GM12873 (cell line): ENCODE results near the gene CMSS1.

Experiments
- TF ChIP-seq, protein P1 (sequence below): IDR thresholded peaks from 2 replicates; pipeline ENCODE4 v1.5.1; 2012; ENCODE audit warnings: low read depth, mild to moderate bottlenecking, moderate library complexity, low read length, control low read depth; ENCODE audit not compliant: insufficient read depth; ENCODE audit errors: missing control alignments

Gene CMSS1

DNA sequence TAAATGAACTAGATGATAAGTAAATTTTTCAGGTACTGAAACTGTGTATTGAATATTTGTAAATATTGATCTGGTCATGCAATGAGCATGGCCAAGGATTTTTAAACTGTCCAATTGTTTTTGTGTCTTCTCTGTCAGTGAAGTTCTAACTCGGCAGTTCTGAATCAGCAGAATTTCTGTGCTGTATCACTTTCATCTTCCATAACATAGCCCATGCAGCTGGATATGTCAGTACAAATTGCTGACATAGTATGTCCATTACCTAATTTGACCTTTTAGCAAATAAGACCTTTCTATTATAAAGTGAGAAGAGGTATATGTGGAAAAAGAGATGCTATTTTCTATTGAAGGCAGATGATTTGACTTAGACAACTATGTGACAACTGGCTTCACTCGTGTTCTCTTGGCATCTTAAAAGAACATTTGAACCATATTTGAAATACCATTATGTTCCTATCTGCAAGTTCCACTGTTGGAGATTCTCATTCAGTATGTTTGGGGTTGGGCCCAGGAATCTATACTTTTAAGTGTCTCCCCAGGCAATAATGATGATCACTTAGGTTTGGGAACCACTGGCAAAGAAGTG is 90.4 kb downstream of the CMSS1 start:
- TF ChIP-seq, protein P1, sequence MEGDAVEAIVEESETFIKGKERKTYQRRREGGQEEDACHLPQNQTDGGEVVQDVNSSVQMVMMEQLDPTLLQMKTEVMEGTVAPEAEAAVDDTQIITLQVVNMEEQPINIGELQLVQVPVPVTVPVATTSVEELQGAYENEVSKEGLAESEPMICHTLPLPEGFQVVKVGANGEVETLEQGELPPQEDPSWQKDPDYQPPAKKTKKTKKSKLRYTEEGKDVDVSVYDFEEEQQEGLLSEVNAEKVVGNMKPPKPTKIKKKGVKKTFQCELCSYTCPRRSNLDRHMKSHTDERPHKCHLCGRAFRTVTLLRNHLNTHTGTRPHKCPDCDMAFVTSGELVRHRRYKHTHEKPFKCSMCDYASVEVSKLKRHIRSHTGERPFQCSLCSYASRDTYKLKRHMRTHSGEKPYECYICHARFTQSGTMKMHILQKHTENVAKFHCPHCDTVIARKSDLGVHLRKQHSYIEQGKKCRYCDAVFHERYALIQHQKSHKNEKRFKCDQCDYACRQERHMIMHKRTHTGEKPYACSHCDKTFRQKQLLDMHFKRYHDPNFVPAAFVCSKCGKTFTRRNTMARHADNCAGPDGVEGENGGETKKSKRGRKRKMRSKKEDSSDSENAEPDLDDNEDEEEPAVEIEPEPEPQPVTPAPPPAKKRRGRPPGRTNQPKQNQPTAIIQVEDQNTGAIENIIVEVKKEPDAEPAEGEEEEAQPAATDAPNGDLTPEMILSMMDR: no peak

DNA sequence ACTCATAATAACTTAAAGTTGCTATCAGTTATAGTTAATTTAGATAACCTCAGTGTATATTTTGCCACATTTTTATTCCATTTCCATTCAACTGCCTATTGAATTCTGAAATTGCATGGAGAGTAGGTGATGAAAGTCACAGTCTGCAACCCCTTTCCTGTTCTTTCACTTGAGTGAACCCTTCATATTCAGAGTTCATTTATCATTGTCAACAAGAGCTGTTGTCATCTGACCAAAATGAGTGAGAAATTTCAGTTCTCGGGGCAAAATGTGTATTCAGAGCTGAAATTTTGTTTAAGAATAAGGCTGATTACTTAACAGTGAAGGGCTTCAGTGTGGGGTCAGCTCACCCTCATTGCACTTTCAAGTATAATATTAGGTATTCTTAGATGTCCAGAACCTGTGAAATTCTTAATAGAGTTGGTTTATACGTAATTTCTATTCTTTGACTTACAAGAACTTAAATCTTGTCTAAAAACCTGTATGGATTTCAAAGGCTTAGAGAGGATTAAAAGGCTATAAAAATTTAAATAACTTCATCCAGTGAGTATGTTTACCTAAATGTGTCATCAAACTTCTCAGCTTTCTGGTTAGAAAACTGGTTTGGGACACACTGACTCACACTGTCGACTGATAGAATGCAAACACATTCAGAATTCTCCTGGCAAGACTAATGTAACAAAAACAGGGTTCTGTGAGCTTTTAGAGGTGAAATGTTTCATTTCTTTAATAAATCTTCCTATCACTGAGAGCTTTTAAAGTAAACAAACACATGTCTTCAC is 92.2 kb downstream of the CMSS1 start:
- TF ChIP-seq, protein P1: no peak

DNA sequence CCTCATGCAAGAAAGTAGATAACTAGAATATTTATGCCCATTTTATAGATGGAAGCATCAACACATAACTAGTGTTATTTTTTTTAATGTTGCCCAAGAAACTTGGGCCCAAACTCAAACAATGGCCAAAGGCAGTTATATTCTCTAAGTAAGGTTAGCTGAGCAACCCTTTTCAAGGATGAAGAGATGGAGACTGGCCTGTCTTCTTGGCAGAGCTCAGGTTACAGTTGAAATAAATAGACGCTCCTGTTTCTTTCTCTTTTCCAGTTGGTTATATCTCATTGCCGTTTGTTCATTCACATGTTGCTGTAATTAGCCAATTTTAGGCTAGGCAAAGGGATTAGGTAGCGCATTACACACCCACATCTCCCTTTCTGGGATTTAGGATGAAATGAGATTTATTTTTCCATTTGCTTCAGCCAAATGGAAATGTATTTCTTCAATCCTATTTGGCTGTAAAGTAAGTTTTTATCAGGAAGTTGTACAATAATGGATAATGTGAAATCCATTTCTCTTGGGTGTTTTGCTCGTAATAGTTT is 93.2 kb downstream of the CMSS1 start:
- TF ChIP-seq, protein P1: no peak

DNA sequence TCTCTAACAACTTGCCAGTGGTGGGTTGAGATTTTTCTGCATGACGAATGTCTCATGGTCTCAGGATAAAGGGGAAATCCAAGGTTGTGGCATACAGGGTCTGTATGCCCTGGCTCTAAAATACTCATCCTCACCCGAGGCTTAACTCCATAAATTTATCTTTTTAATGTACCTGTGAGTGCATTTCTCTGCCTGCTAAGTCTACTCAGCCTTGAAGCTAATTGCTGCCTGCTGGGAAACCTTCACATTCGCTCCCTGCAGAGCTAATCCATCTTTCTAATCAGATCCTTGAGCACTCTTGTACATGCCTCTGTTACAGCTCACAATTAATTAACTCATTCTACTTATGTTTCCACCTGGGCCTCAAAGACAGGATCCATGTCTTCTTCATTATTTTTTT is 93.8 kb downstream of the CMSS1 start:
- TF ChIP-seq, protein P1: no peak

DNA sequence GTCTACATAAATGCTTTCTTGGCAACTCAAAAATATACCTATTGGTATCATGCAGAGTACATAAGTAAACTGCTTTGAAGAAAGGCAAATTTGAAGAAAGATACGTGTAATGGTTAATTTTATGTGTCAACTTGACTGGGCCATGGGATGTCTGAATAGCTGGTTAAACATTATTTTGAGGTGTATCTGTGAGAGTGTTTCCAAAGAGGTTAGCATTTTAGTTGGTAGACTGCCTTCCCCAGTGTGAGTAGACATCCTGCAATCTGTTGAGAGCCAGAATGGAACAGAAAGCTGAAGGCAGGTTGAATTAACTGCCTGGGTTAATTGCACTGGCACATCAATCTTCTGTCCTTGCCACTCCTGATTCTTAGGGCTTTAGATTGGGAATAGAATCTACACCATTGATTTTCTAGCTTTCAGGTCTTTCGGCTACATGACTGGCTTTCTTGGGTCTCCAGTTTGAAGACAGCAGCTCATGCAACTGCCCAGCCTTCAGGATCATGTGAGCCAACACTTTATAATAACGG is 98.3 kb downstream of the CMSS1 start:
- TF ChIP-seq, protein P1: no peak

DNA sequence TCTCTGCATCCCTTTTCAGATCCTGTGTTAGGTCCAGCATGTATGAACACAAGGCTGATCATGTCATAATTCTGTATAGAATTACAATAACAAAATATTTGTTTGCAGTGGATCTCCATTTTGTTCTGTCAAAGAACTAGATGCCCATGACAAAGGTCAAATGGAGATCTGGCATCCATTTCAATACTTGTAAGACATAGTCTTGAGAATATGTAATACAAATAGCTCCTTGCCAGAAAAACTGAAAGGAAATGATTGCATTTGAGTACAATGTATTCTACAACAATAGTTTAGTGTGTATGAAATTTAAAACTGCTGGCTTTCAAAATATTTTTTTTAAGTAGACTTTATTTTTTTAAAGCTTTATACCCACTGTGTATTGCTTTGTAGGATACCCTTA is 101.1 kb downstream of the CMSS1 start:
- TF ChIP-seq, protein P1: no peak

DNA sequence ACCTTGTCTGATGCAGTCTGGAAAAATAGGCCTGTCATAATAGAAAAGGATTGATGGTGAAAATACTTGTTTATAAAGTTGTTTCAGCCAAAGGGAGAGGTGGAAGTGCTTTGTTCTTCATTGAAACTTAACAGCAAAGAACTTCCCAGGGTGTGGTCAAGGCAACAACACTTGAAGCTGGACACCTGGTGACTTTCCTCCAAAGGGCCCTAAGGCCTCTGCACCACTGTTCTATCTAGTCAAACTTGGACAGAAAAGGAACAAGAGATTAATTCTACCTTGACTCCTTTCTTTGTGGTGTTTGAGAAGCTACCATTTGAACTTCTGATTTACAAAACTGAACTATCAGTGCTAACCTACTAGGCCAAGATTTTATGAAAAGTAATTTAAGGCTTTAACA is 102.0 kb downstream of the CMSS1 start:
- TF ChIP-seq, protein P1: no peak
